SU-DHL-6 (cell line): ENCODE data around the gene KSR1.
"Not testable (repeated sequence)": the region's sequence is repeated elsewhere in the genome, so short reads cannot be mapped to it uniquely, and the experiment has no call there.

Experiments used
- H2AFZ ChIP-seq: fragments of 200-600 bp; sonication (generic); 2 replicates; pipeline ENCODE4 v1.6.1; 2014; ENCODE audit warnings: low read depth, mild to moderate bottlenecking, moderate library complexity, mixed read lengths, antibody characterized with exemption, low read length; ENCODE audit not compliant: severe bottlenecking
- H3F3A ChIP-seq: fragments of 200-600 bp; shearing (Covaris generic); 2 replicates; pipeline ENCODE4 v1.6.0; 2016; ENCODE audit warnings: antibody characterized with exemption, mild to moderate bottlenecking; ENCODE audit not compliant: insufficient read depth
- H3K27ac ChIP-seq: fragments of 200-600 bp; sonication (generic); 2 replicates; pipeline ENCODE4 v1.5.1; 2016; ENCODE audit warnings: low read depth, mild to moderate bottlenecking, low read length, moderate library complexity, mixed read lengths
- H3K27me3 ChIP-seq: fragments of 200-600 bp; sonication (generic), shearing (Covaris generic); 2 replicates; pipeline ENCODE4 v1.6.0; 2014; ENCODE audit warnings: mild to moderate bottlenecking, low read length
- H3K36me3 ChIP-seq: fragments of 200-600 bp; sonication (generic); 2 replicates; pipeline ENCODE4 v1.6.1; 2014; ENCODE audit warnings: mild to moderate bottlenecking, low read length, mixed read lengths
- H3K4me2 ChIP-seq: fragments of 300-600, 200-600 bp; shearing (Covaris generic), sonication (generic); 2 replicates; pipeline ENCODE4 v1.6.0; 2014; ENCODE audit warnings: low read length, low read depth, mild to moderate bottlenecking; ENCODE audit not compliant: poor library complexity, severe bottlenecking
- H3K4me3 ChIP-seq: fragments of 200-600 bp; sonication (generic); 2 replicates; pipeline ENCODE4 v1.5.1; 2014; ENCODE audit warnings: antibody characterized with exemption, low read length, mild to moderate bottlenecking, mixed read lengths; ENCODE audit not compliant: insufficient read depth, poor library complexity, severe bottlenecking
- H3K79me2 ChIP-seq: fragments of 200-600 bp; sonication (generic); 2 replicates; pipeline ENCODE4 v1.6.1; 2014; ENCODE audit warnings: mild to moderate bottlenecking, low read length, moderate library complexity; ENCODE audit not compliant: insufficient read depth
- H3K9ac ChIP-seq: fragments of 200-600 bp; sonication (generic); 2 replicates; pipeline ENCODE4 v1.7.0; 2014; ENCODE audit warnings: mild to moderate bottlenecking, low read length
- H3K9me2 ChIP-seq: fragments of 200-600 bp; sonication (generic); replicated peaks from 2 replicates; pipeline ENCODE4 v1.6.1; 2014; ENCODE audit warnings: low read length; ENCODE audit not compliant: insufficient read depth
- H3K9me3 ChIP-seq: fragments of 200-600 bp; sonication (generic); 2 replicates; pipeline ENCODE4 v1.6.1; 2014; ENCODE audit warnings: low read length, mixed read lengths; ENCODE audit not compliant: insufficient read depth
- H4K20me1 ChIP-seq: fragments of 200-600 bp; sonication (generic); 2 replicates; pipeline ENCODE4 v1.6.1; 2014; ENCODE audit warnings: low read depth, mild to moderate bottlenecking, antibody characterized with exemption, low read length, moderate library complexity, mixed read lengths
- CTCF ChIP-seq: fragments of 200-600 bp; sonication (generic); IDR thresholded peaks from one replicate; pipeline ENCODE4 v1.5.1; 2017; ENCODE audit warnings: antibody characterized with exemption, mild to moderate bottlenecking, low read length, moderate library complexity; ENCODE audit not compliant: insufficient read depth, poor library complexity, severe bottlenecking
- EZH2phosphoT487 ChIP-seq: fragments of 200-600 bp; sonication (generic), shearing (Covaris generic); conservative IDR thresholded peaks from 2 replicates; pipeline ENCODE4 v1.6.1; 2018; ENCODE audit warnings: mild to moderate bottlenecking, antibody characterized with exemption, low read length, moderate library complexity, mixed read lengths

KSR1 gene

GRCh38 chr17:27634776-27635175 is 178.5 kb downstream of the KSR1 start:
- Histone ChIP-seq H3K79me2 (no peaks in the 10 kb centered on the region), H3K9ac (no peak overlapping the region), H3K9me3 (no peaks in the 10 kb centered on the region), H3K4me3 (no peak overlapping the region), H3K4me2 (no peak overlapping the region), H3K27ac (no peak overlapping the region), H4K20me1 (no peaks in the 10 kb centered on the region), H2AFZ (no peak overlapping the region), H3F3A (no peaks in the 10 kb centered on the region), H3K36me3 (no peaks in the 10 kb centered on the region), H3K9me2 (no peaks in the 10 kb centered on the region), H3K27me3 (no peaks in the 10 kb centered on the region)
- TF ChIP-seq CTCF (no peak), EZH2phosphoT487 (no peak)

GRCh38 chr17:27635275-27635823 is 179.1 kb downstream of the KSR1 start:
- H3K9me2 ChIP-seq, result no peaks in the 10 kb centered on the region
- no peak overlapping the region for H2AFZ ChIP-seq
- no peak overlapping the region for H3K27ac ChIP-seq
- H3K36me3 ChIP-seq, result no peaks in the 10 kb centered on the region
- H3F3A ChIP-seq, result no peaks in the 10 kb centered on the region
- no peak overlapping the region for H3K4me3 ChIP-seq
- H3K9ac ChIP-seq, result no peak overlapping the region
- TF ChIP-seq EZH2phosphoT487, result no peak
- TF ChIP-seq CTCF, result no peak
- no peaks in the 10 kb centered on the region for H3K9me3 ChIP-seq
- H4K20me1 ChIP-seq, result no peaks in the 10 kb centered on the region
- H3K27me3 ChIP-seq, result no peaks in the 10 kb centered on the region
- H3K4me2 ChIP-seq, result peak overlapping the region; percentile 15
- no peaks in the 10 kb centered on the region for H3K79me2 ChIP-seq

GRCh38 chr17:27636005-27636520 is 179.8 kb downstream of the KSR1 start:
- H3K9ac ChIP-seq, H3K27me3 ChIP-seq, H3K27ac ChIP-seq, H3K79me2 ChIP-seq, H2AFZ ChIP-seq, H3F3A ChIP-seq, H3K4me2 ChIP-seq, H3K4me3 ChIP-seq, H3K9me3 ChIP-seq, H3K36me3 ChIP-seq, H4K20me1 ChIP-seq, H3K9me2 ChIP-seq: not testable (repeated sequence)

- H3F3A ChIP-seq, H2AFZ ChIP-seq, H3K4me2 ChIP-seq, H3K79me2 ChIP-seq, H3K27me3 ChIP-seq, H3K27ac ChIP-seq, H3K9me3 ChIP-seq, H3K9ac ChIP-seq, H3K36me3 ChIP-seq, H4K20me1 ChIP-seq, H3K4me3 ChIP-seq, H3K9me2 ChIP-seq: not testable (repeated sequence)
Measured at GRCh38 chr17:27637818-27638217, 181.6 kb downstream of the KSR1 start.

GRCh38 chr17:27638415-27638914 is 182.2 kb downstream of the KSR1 start:
- not testable (repeated sequence) for H4K20me1 ChIP-seq, H3K9me3 ChIP-seq, H2AFZ ChIP-seq, H3K4me3 ChIP-seq, H3F3A ChIP-seq, H3K9ac ChIP-seq, H3K9me2 ChIP-seq, H3K4me2 ChIP-seq, H3K36me3 ChIP-seq, H3K27ac ChIP-seq, H3K27me3 ChIP-seq, H3K79me2 ChIP-seq
